Adrenal gland (tissue), 5 donors: Measurements from ENCODE around the gene RER1.

Experiments
- CTCF ChIP-seq, 6 experiments: fragments of 450-650 bp in 4 of 6; fragments of 200-600 bp in 2 of 6; sonication (generic) in 1 of 6; IDR thresholded peaks; 1 replicate in 5 of 6; 2 replicates in 1 of 6; pipeline versions ENCODE4 v1.5.1 to v1.8.0; 2016 to 2021; ENCODE audit warnings: antibody characterized with exemption in 6 of 6, mild to moderate bottlenecking in 2 of 6, moderate library complexity in 1 of 6
- POLR2A ChIP-seq, 2 donors: fragments of 450-650 bp; IDR thresholded peaks; one replicate each; pipeline ENCODE4 v1.6.1; 2017; ENCODE audit warnings: antibody characterized with exemption in 2 of 2, mild to moderate bottlenecking in 2 of 2, moderate library complexity in 1 of 2
- donor health status: DM: no; HTN: no; CAD: no.

GRCh38 chr1:2373551-2374251, 17.9 kb upstream of the RER1 start:
- TF ChIP-seq CTCF (IDR thresholded peaks at IDR 0.05) (no peak), POLR2A (IDR thresholded peaks at IDR 0.05) (no peak)
